H9 (cell line): Measurements from ENCODE around the gene BTBD17. TPM values are rescaled to one million over a fixed set of nuclear protein-coding genes. Genes with fewer than 3 reads are reported as not detected.

ENCODE experiments used
- DNase-seq: peaks from one replicate; pipeline ENCODE4 v3.0.0-alpha.2; 2017
- H2AFZ ChIP-seq: one replicate; pipeline ENCODE4 v1.6.1; 2013; ENCODE audit warnings: mild to moderate bottlenecking, low read length, control low read depth, moderate library complexity
- H2AK5ac ChIP-seq: 2 replicates; pipeline ENCODE4 v1.6.1; 2013; ENCODE audit warnings: low read length, control low read depth, mixed read lengths; ENCODE audit not compliant: insufficient read length
- H2BK120ac ChIP-seq: one replicate; pipeline ENCODE4 v1.6.1; 2013; ENCODE audit warnings: low read depth, mild to moderate bottlenecking, low read length, control low read depth, inconsistent platforms; ENCODE audit not compliant: poor library complexity, severe bottlenecking
- H2BK12ac ChIP-seq: 2 replicates; pipeline ENCODE4 v1.6.1; 2013; ENCODE audit warnings: low read length, control low read depth, mixed read lengths, low read depth; ENCODE audit not compliant: insufficient read length
- H2BK15ac ChIP-seq: 2 replicates; pipeline ENCODE4 v1.6.1; 2013; ENCODE audit warnings: low read depth, low read length, control low read depth
- H2BK20ac ChIP-seq: one replicate; pipeline ENCODE4 v1.6.1; 2013; ENCODE audit warnings: low read depth, mild to moderate bottlenecking, low read length, control low read depth, inconsistent platforms; ENCODE audit not compliant: poor library complexity, severe bottlenecking
- H2BK5ac ChIP-seq: 2 replicates; pipeline ENCODE4 v1.6.1; 2013; ENCODE audit warnings: low read length, control low read depth, mixed read lengths; ENCODE audit not compliant: insufficient read length
- H3K14ac ChIP-seq: 2 replicates; pipeline ENCODE4 v1.6.1; 2013; ENCODE audit warnings: low read length, control low read depth; ENCODE audit not compliant: insufficient read depth
- H3K18ac ChIP-seq: 2 replicates; pipeline ENCODE4 v1.6.1; 2013; ENCODE audit warnings: low read depth, mild to moderate bottlenecking, mixed read lengths, low read length, control low read depth; ENCODE audit not compliant: insufficient read length
- H3K23ac ChIP-seq: 2 replicates; pipeline ENCODE4 v1.6.1; 2013; ENCODE audit warnings: low read length, control low read depth, mixed read lengths, low read depth; ENCODE audit not compliant: insufficient read length
- H3K23me2 ChIP-seq: 2 replicates; pipeline ENCODE4 v1.6.1; 2013; ENCODE audit warnings: low read depth, mild to moderate bottlenecking, mixed read lengths, low read length, control low read depth; ENCODE audit not compliant: insufficient read length, poor library complexity, severe bottlenecking
- H3K27ac ChIP-seq: 2 replicates; pipeline ENCODE4 v1.5.1; 2013; ENCODE audit warnings: low read length, control low read depth, mixed read lengths, low read depth; ENCODE audit not compliant: insufficient read length
- H3K27me3 ChIP-seq: 2 replicates; pipeline ENCODE4 v1.6.1; 2013; ENCODE audit warnings: low read length, control low read depth, inconsistent platforms; ENCODE audit not compliant: insufficient read depth
- H3K4ac ChIP-seq: 2 replicates; pipeline ENCODE4 v1.6.1; 2013; ENCODE audit warnings: low read depth, mild to moderate bottlenecking, control low read depth, inconsistent platforms, low read length, moderate library complexity
- H3K4me1 ChIP-seq: 2 replicates; pipeline ENCODE4 v1.6.1; 2013; ENCODE audit warnings: low read length, control low read depth, inconsistent platforms; ENCODE audit not compliant: insufficient read depth
- H3K4me2 ChIP-seq: 2 replicates; pipeline ENCODE4 v1.6.1; 2013; ENCODE audit warnings: low read length, control low read depth, mixed read lengths; ENCODE audit not compliant: insufficient read length, insufficient read depth
- H3K56ac ChIP-seq: 2 replicates; pipeline ENCODE4 v1.6.1; 2013; ENCODE audit warnings: low read depth, mild to moderate bottlenecking, mixed read lengths, low read length, control low read depth; ENCODE audit not compliant: insufficient read length
- H3K79me1 ChIP-seq: 2 replicates; pipeline ENCODE4 v1.6.1; 2013; ENCODE audit warnings: low read depth, mild to moderate bottlenecking, moderate library complexity, low read length, control low read depth, inconsistent platforms; ENCODE audit not compliant: insufficient read depth, poor library complexity, severe bottlenecking
- H3K79me2 ChIP-seq: 2 replicates; pipeline ENCODE4 v1.6.1; 2013; ENCODE audit warnings: low read length, control low read depth, inconsistent platforms; ENCODE audit not compliant: insufficient read depth
- H3K9ac ChIP-seq: 2 replicates; pipeline ENCODE4 v1.6.1; 2013; ENCODE audit warnings: low read length, control low read depth, mixed read lengths; ENCODE audit not compliant: insufficient read length; ENCODE audit errors: extremely low read depth
- H3K9me3 ChIP-seq: one replicate; pipeline ENCODE4 v1.6.1; 2013; ENCODE audit warnings: low read depth, low read length, inconsistent platforms; ENCODE audit not compliant: control insufficient read depth
- H3T11ph ChIP-seq: one replicate; pipeline ENCODE4 v1.6.1; 2013; ENCODE audit warnings: mild to moderate bottlenecking, low read length, control low read depth, inconsistent platforms
- H4K20me1 ChIP-seq: one replicate; pipeline ENCODE4 v1.6.1; 2013; ENCODE audit not compliant: control insufficient read depth, insufficient read length, insufficient read depth
- H4K5ac ChIP-seq: 2 replicates; pipeline ENCODE4 v1.6.1; 2013; ENCODE audit warnings: low read depth, mild to moderate bottlenecking, mixed read lengths, low read length, control low read depth; ENCODE audit not compliant: insufficient read length
- H4K8ac ChIP-seq: replicated peaks from 2 replicates; pipeline ENCODE4 v1.6.1; 2013; ENCODE audit warnings: low read length, control low read depth, mixed read lengths, low read depth; ENCODE audit not compliant: insufficient read length
- H4K91ac ChIP-seq: 2 replicates; pipeline ENCODE4 v1.6.1; 2013; ENCODE audit warnings: low read depth, mild to moderate bottlenecking, moderate library complexity, mixed read lengths, low read length, control low read depth; ENCODE audit not compliant: insufficient read length
- H3K27ac Mint-ChIP-seq, 3 experiments: 2 replicates in 2 of 3; 3 replicates in 1 of 3; pipeline ENCODE4 v1.8.0; 2020 to 2021; ENCODE audit warnings: mixed read lengths in 3 of 3, mild to moderate bottlenecking in 1 of 3, moderate library complexity in 1 of 3
- H3K27me3 Mint-ChIP-seq: 2 replicates; pipeline ENCODE4 v1.8.0; 2021; ENCODE audit warnings: low read depth, mild to moderate bottlenecking, moderate library complexity, mixed read lengths
- H3K36me3 Mint-ChIP-seq, 3 experiments: 2 replicates in 2 of 3; 3 replicates in 1 of 3; pipeline ENCODE4 v1.8.0; 2020 to 2021; ENCODE audit warnings: low read depth in 3 of 3, mixed read lengths in 3 of 3; ENCODE audit not compliant: insufficient read depth in 1 of 3
- H3K4me1 Mint-ChIP-seq, 2 experiments: 2 replicates each; pipeline ENCODE4 v1.8.0; 2020; ENCODE audit warnings: mixed read lengths in 2 of 2
- H3K4me3 Mint-ChIP-seq, 2 experiments: 2 replicates in 1 of 2; 3 replicates in 1 of 2; pipeline ENCODE4 v1.8.0; 2020 to 2021; ENCODE audit warnings: mild to moderate bottlenecking in 2 of 2, mixed read lengths in 2 of 2, moderate library complexity in 1 of 2
- H3K9me3 Mint-ChIP-seq, 2 experiments: 2 replicates in 1 of 2; 3 replicates in 1 of 2; pipeline ENCODE4 v1.8.0; 2020; ENCODE audit warnings: mild to moderate bottlenecking in 2 of 2, mixed read lengths in 2 of 2, moderate library complexity in 1 of 2
- CTCF ChIP-seq: fragments of 200-600 bp; sonication (generic); conservative IDR thresholded peaks from 3 replicates; pipeline ENCODE4 v1.8.0; 2021; ENCODE audit warnings: antibody characterized with exemption, mild to moderate bottlenecking
- WGBS: extraction: QIAGEN DNeasy Blood & Tissue Kit; methylation state at CpG from one replicate; pipeline ENCODE4 v1.1.7; 2013; ENCODE audit warnings: missing lambda C conversion rate, low lambda C conversion rate, mixed read lengths; ENCODE audit not compliant: insufficient read length; ENCODE audit errors: extremely low coverage; 5-methylcytosine and 5-hydroxymethylcytosine counted together
- total RNA-seq: library from RNA; stranded (reverse); gene quantifications from 2 replicates; pipeline ENCODE4 v1.2.1, GENCODE V29; 2021

The BTBD17 gene
- total RNA-seq, 1 experiment from 2014 or later, result 0.33 TPM

- Histone ChIP-seq H3K23me2 (no peaks in the 10 kb centered on the region), H3K4me1 (no peaks in the 10 kb centered on the region), H2BK15ac (no peak overlapping the region)
Observed at GRCh38 chr17:74307984-74308773, 53.5 kb downstream of the BTBD17 start.

More at GRCh38 chr17:74307984-74308773, 53.5 kb downstream of the BTBD17 start:
- Histone ChIP-seq H3K14ac (no peak overlapping the region), H3K23ac (no peak overlapping the region), H3K79me2 (no peaks in the 10 kb centered on the region), H3K79me1 (no peaks in the 10 kb centered on the region), H3K27ac (no peak overlapping the region), H2AK5ac (no peak overlapping the region), H3K4me2 (no peak overlapping the region), H3K9ac (no peak overlapping the region), H3T11ph (no peak overlapping the region), H4K8ac (no peak overlapping the region), H2BK12ac (no peak overlapping the region), H3K18ac (no peak overlapping the region), H3K9me3 (peaks cover 6% of the 10 kb centered on the region), H4K91ac (no peak overlapping the region), H3K4ac (no peak overlapping the region), H2BK20ac (no peak overlapping the region), H2BK120ac (no peak overlapping the region), H2BK5ac (no peak overlapping the region), H4K20me1 (no peaks in the 10 kb centered on the region), H2AFZ (no peak overlapping the region), H4K5ac (no peak overlapping the region), H3K56ac (no peak overlapping the region), H3K27me3 (no peaks in the 10 kb centered on the region)
- Mint-ChIP-seq H3K4me3 (no peak overlapping the region), H3K36me3 (peaks cover 0 to 6% (median 4%) of the 10 kb centered on the region in 3 experiments; a peak in 3 of 7 replicates), H3K27me3 (peaks cover 14% of the 10 kb centered on the region), H3K27ac (peak overlapping the region in 1 of 3 experiments; percentile 65; a peak in 1 of 7 replicates), H3K9me3 (peaks cover 7 to 9% of the 10 kb centered on the region in 2 experiments; a peak in 4 of 5 replicates), H3K4me1 (peaks cover 2 to 16% of the 10 kb centered on the region in 2 experiments)
- DNase-seq, result no peak
- TF ChIP-seq CTCF, result no peak
- WGBS, result no CpG with 5 or more reads among the region's 15 CpGs

Other genes with a start within 250 kb of the BTBD17 start
- 1,354 and 1,358 TPM in 2 replicates for gene RPL38, start 158.2 kb downstream of the BTBD17 start, total RNA-seq
- 1.6 and 3.2 TPM in 2 replicates for gene TTYH2, start 148.3 kb downstream of the BTBD17 start, total RNA-seq
- not detected in 2 replicates for gene DNAI2, start 87.6 kb downstream of the BTBD17 start, total RNA-seq
- gene KIF19, start 35.6 kb downstream of the BTBD17 start, total RNA-seq, result 0.13 and 0.18 TPM in 2 replicates
- 0.33 TPM in 1 of 2 replicates, not detected in the other for gene GPR142, start 5.6 kb upstream of the BTBD17 start, total RNA-seq
- 15.2 and 15.5 TPM in 2 replicates for gene GPRC5C, start 70.2 kb upstream of the BTBD17 start, total RNA-seq
- not detected in 2 replicates for gene CD300A, start 104.8 kb upstream of the BTBD17 start, total RNA-seq
- gene CD300LB, start 169.6 kb upstream of the BTBD17 start, total RNA-seq, result not detected in 2 replicates
- not detected in 2 replicates for gene CD300C, start 184.2 kb upstream of the BTBD17 start, total RNA-seq
- not detected in 2 replicates for gene CD300H, start 205.6 kb upstream of the BTBD17 start, total RNA-seq
- not detected in 2 replicates for gene CD300LD, start 230.4 kb upstream of the BTBD17 start, total RNA-seq